Hepatic stellate cell (primary cell): ENCODE data around the gene LRMDA.
"Not testable (repeated sequence)": the region's sequence is repeated elsewhere in the genome, so short reads cannot be mapped to it uniquely, and the experiment has no call there.

ENCODE experiments used
- DNase-seq: peaks from one replicate; pipeline ENCODE4 v3.0.0; 2011; ENCODE audit warnings: low spot score

The LRMDA gene

GRCh38 chr10:75508239-75508813, 76.9 kb downstream of the LRMDA start:
- DNase-seq: peak; percentile 54

GRCh38 chr10:75508814-75509306, 77.4 kb downstream of the LRMDA start:
- no peak for DNase-seq

GRCh38 chr10:75509706-75510105, 78.3 kb downstream of the LRMDA start:
- no peak for DNase-seq

GRCh38 chr10:75511011-75511410, 79.6 kb downstream of the LRMDA start:
- no peak for DNase-seq

GRCh38 chr10:75512203-75512933, 80.9 kb downstream of the LRMDA start:
- DNase-seq: no peak

- no peak for DNase-seq
These were observed 82.0 kb downstream of the LRMDA start for GRCh38 chr10:75513292-75513885.

- DNase-seq: no peak
These were observed 83.4 kb downstream of the LRMDA start for GRCh38 chr10:75514830-75515229.

- not testable (repeated sequence) for DNase-seq
These were observed 84.7 kb downstream of the LRMDA start for GRCh38 chr10:75516154-75516553.

- not testable (repeated sequence) for DNase-seq
These were observed 87.8 kb downstream of the LRMDA start for GRCh38 chr10:75519213-75519612.

GRCh38 chr10:75521194-75521829, 89.9 kb downstream of the LRMDA start:
- not testable (repeated sequence) for DNase-seq

- DNase-seq: no peak
These were observed 93.6 kb downstream of the LRMDA start for GRCh38 chr10:75525067-75525466.

GRCh38 chr10:75525646-75526045, 94.2 kb downstream of the LRMDA start:
- DNase-seq: no peak

GRCh38 chr10:75527542-75527941, 96.1 kb downstream of the LRMDA start:
- DNase-seq: no peak

- no peak for DNase-seq
These were observed 97.0 kb downstream of the LRMDA start for GRCh38 chr10:75528392-75528791.

GRCh38 chr10:75530299-75530698, 98.9 kb downstream of the LRMDA start:
- peak; percentile 21 for DNase-seq

GRCh38 chr10:75531571-75532031, 100.2 kb downstream of the LRMDA start:
- no peak for DNase-seq

GRCh38 chr10:75532253-75532924, 101.0 kb downstream of the LRMDA start:
- no peak for DNase-seq

GRCh38 chr10:75538144-75538543, 106.7 kb downstream of the LRMDA start:
- DNase-seq: no peak

- no peak for DNase-seq
These were observed 107.3 kb downstream of the LRMDA start for GRCh38 chr10:75538765-75539164.

GRCh38 chr10:75540357-75540966, 109.0 kb downstream of the LRMDA start:
- DNase-seq: no peak

GRCh38 chr10:75540981-75541380, 109.6 kb downstream of the LRMDA start:
- DNase-seq: no peak

GRCh38 chr10:75541411-75541810, 110.0 kb downstream of the LRMDA start:
- no peak for DNase-seq
